SU-DHL-6 (cell line): ENCODE results near the gene EML3.

Source experiments
- H2AFZ ChIP-seq: fragments of 200-600 bp; sonication (generic); 2 replicates; pipeline ENCODE4 v1.6.1; 2014; ENCODE audit warnings: low read depth, mild to moderate bottlenecking, moderate library complexity, mixed read lengths, antibody characterized with exemption, low read length; ENCODE audit not compliant: severe bottlenecking
- H3F3A ChIP-seq: fragments of 200-600 bp; shearing (Covaris generic); 2 replicates; pipeline ENCODE4 v1.6.0; 2016; ENCODE audit warnings: antibody characterized with exemption, mild to moderate bottlenecking; ENCODE audit not compliant: insufficient read depth
- H3K27ac ChIP-seq: fragments of 200-600 bp; sonication (generic); 2 replicates; pipeline ENCODE4 v1.5.1; 2016; ENCODE audit warnings: low read depth, mild to moderate bottlenecking, low read length, moderate library complexity, mixed read lengths
- H3K27me3 ChIP-seq: fragments of 200-600 bp; sonication (generic), shearing (Covaris generic); 2 replicates; pipeline ENCODE4 v1.6.0; 2014; ENCODE audit warnings: mild to moderate bottlenecking, low read length
- H3K36me3 ChIP-seq: fragments of 200-600 bp; sonication (generic); 2 replicates; pipeline ENCODE4 v1.6.1; 2014; ENCODE audit warnings: mild to moderate bottlenecking, low read length, mixed read lengths
- H3K4me2 ChIP-seq: fragments of 300-600, 200-600 bp; shearing (Covaris generic), sonication (generic); 2 replicates; pipeline ENCODE4 v1.6.0; 2014; ENCODE audit warnings: low read length, low read depth, mild to moderate bottlenecking; ENCODE audit not compliant: poor library complexity, severe bottlenecking
- H3K4me3 ChIP-seq: fragments of 200-600 bp; sonication (generic); 2 replicates; pipeline ENCODE4 v1.5.1; 2014; ENCODE audit warnings: antibody characterized with exemption, low read length, mild to moderate bottlenecking, mixed read lengths; ENCODE audit not compliant: insufficient read depth, poor library complexity, severe bottlenecking
- H3K79me2 ChIP-seq: fragments of 200-600 bp; sonication (generic); 2 replicates; pipeline ENCODE4 v1.6.1; 2014; ENCODE audit warnings: mild to moderate bottlenecking, low read length, moderate library complexity; ENCODE audit not compliant: insufficient read depth
- H3K9ac ChIP-seq: fragments of 200-600 bp; sonication (generic); 2 replicates; pipeline ENCODE4 v1.7.0; 2014; ENCODE audit warnings: mild to moderate bottlenecking, low read length
- H3K9me2 ChIP-seq: fragments of 200-600 bp; sonication (generic); replicated peaks from 2 replicates; pipeline ENCODE4 v1.6.1; 2014; ENCODE audit warnings: low read length; ENCODE audit not compliant: insufficient read depth
- H3K9me3 ChIP-seq: fragments of 200-600 bp; sonication (generic); 2 replicates; pipeline ENCODE4 v1.6.1; 2014; ENCODE audit warnings: low read length, mixed read lengths; ENCODE audit not compliant: insufficient read depth
- H4K20me1 ChIP-seq: fragments of 200-600 bp; sonication (generic); 2 replicates; pipeline ENCODE4 v1.6.1; 2014; ENCODE audit warnings: low read depth, mild to moderate bottlenecking, antibody characterized with exemption, low read length, moderate library complexity, mixed read lengths
- EZH2phosphoT487 ChIP-seq: fragments of 200-600 bp; sonication (generic), shearing (Covaris generic); conservative IDR thresholded peaks from 2 replicates; pipeline ENCODE4 v1.6.1; 2018; ENCODE audit warnings: mild to moderate bottlenecking, antibody characterized with exemption, low read length, moderate library complexity, mixed read lengths
- TF ChIP-seq, protein P1 (sequence below): fragments of 200-600 bp; sonication (generic); IDR thresholded peaks from one replicate; pipeline ENCODE4 v1.5.1; 2017; ENCODE audit warnings: antibody characterized with exemption, mild to moderate bottlenecking, low read length, moderate library complexity; ENCODE audit not compliant: insufficient read depth, poor library complexity, severe bottlenecking

EML3 gene

GRCh38 chr11:62552485-62553079 is 60.0 kb downstream of the EML3 start:
- H3K9me2 ChIP-seq, result no peaks in the 10 kb centered on the region
- no peak overlapping the region for H3K9ac ChIP-seq
- H3K36me3 ChIP-seq, result no peaks in the 10 kb centered on the region
- no peak overlapping the region for H3K27ac ChIP-seq
- H3K27me3 ChIP-seq, result no peaks in the 10 kb centered on the region
- TF ChIP-seq EZH2phosphoT487, result no peak
- TF ChIP-seq, protein P1, sequence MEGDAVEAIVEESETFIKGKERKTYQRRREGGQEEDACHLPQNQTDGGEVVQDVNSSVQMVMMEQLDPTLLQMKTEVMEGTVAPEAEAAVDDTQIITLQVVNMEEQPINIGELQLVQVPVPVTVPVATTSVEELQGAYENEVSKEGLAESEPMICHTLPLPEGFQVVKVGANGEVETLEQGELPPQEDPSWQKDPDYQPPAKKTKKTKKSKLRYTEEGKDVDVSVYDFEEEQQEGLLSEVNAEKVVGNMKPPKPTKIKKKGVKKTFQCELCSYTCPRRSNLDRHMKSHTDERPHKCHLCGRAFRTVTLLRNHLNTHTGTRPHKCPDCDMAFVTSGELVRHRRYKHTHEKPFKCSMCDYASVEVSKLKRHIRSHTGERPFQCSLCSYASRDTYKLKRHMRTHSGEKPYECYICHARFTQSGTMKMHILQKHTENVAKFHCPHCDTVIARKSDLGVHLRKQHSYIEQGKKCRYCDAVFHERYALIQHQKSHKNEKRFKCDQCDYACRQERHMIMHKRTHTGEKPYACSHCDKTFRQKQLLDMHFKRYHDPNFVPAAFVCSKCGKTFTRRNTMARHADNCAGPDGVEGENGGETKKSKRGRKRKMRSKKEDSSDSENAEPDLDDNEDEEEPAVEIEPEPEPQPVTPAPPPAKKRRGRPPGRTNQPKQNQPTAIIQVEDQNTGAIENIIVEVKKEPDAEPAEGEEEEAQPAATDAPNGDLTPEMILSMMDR, result no peak
- no peak overlapping the region for H3K4me3 ChIP-seq
- H2AFZ ChIP-seq, result no peak overlapping the region
- H3K79me2 ChIP-seq, result no peaks in the 10 kb centered on the region
- no peak overlapping the region for H3K4me2 ChIP-seq
- peaks cover 33% of the 10 kb centered on the region for H3F3A ChIP-seq
- H3K9me3 ChIP-seq, result no peaks in the 10 kb centered on the region
- no peaks in the 10 kb centered on the region for H4K20me1 ChIP-seq
